Measurements from ENCODE around the gene RUNX2.

GRCh38 chr6:45644720-45645119 is 316.6 kb downstream of the RUNX2 start:
- TF ChIP-seq POU6F1 (CRISPR knock-in tag; IDR thresholded peaks at IDR 0.05; ENCODE audit: borderline replicate concordance, low read depth) (no peak), GLIS3 (CRISPR knock-in tag; IDR thresholded peaks at IDR 0.05) (no peak), BACH2 (CRISPR knock-in tag; IDR thresholded peaks at IDR 0.05; ENCODE audit: borderline replicate concordance) (no peak), ZFP30 (CRISPR knock-in tag; IDR thresholded peaks at IDR 0.05) (no peak), ZFP3 (CRISPR knock-in tag; IDR thresholded peaks at IDR 0.05) (no peak), SNAI2 (CRISPR knock-in tag; IDR thresholded peaks at IDR 0.05) (no peak), PATZ1 (CRISPR knock-in tag; IDR thresholded peaks at IDR 0.05; ENCODE audit: borderline replicate concordance) (no peak), PPARA (CRISPR knock-in tag; IDR thresholded peaks at IDR 0.05; ENCODE audit: borderline replicate concordance) (no peak), RARB (CRISPR knock-in tag; IDR thresholded peaks at IDR 0.05) (no peak), ZNF8 (CRISPR knock-in tag; IDR thresholded peaks at IDR 0.05) (no peak), ZC3H10 (CRISPR knock-in tag; IDR thresholded peaks at IDR 0.05) (no peak), ISL1 (CRISPR knock-in tag; IDR thresholded peaks at IDR 0.05) (no peak)
